OCI-LY3 (cell line): ENCODE results near the gene GRIK4.

ENCODE experiments used
- H2AFZ ChIP-seq: fragments of 200-600, 300-600 bp; shearing (Covaris generic); 2 replicates; pipeline ENCODE4 v1.6.0; 2014; ENCODE audit warnings: antibody characterized with exemption, low read depth, low read length
- H3K27ac ChIP-seq: fragments of 200-600, 300-600 bp; sonication (generic); 2 replicates; pipeline ENCODE4 v1.5.1; 2014; ENCODE audit warnings: mild to moderate bottlenecking, low read length, moderate library complexity, mixed read lengths
- H3K27me3 ChIP-seq: fragments of 200-600, 300-600 bp; sonication (generic); 2 replicates; pipeline ENCODE4 v1.6.1; 2014; ENCODE audit warnings: low read depth, low read length, mixed read lengths
- H3K36me3 ChIP-seq: fragments of 200-600, 300-600 bp; sonication (generic); replicated peaks from 2 replicates; pipeline ENCODE3; 2014; ENCODE audit warnings: low read depth, low read length, mixed read lengths
- H3K4me1 ChIP-seq: fragments of 300-600, 200-600 bp; sonication (generic); 2 replicates; pipeline ENCODE4 v1.6.1; 2014; ENCODE audit warnings: low read length, mixed read lengths
- H3K4me2 ChIP-seq: fragments of 200-600, 300-600 bp; sonication (generic); 2 replicates; pipeline ENCODE4 v1.6.1; 2014; ENCODE audit warnings: low read length, mixed read lengths
- H3K4me3 ChIP-seq: fragments of 300-600, 200-600 bp; sonication (generic); 2 replicates; pipeline ENCODE4 v1.5.1; 2014; ENCODE audit warnings: antibody characterized with exemption, mild to moderate bottlenecking, low read length, moderate library complexity
- H3K79me2 ChIP-seq: fragments of 300-600, 200-600 bp; shearing (Covaris generic); 2 replicates; pipeline ENCODE4 v1.6.1; 2014; ENCODE audit warnings: mild to moderate bottlenecking, low read length, mixed read lengths
- H3K9ac ChIP-seq: fragments of 300-600, 200-600 bp; shearing (Covaris generic); 2 replicates; pipeline ENCODE4 v1.6.0; 2014; ENCODE audit warnings: mild to moderate bottlenecking, low read length, moderate library complexity
- H3K9me3 ChIP-seq: fragments of 200-600, 300-600 bp; shearing (Covaris generic); 2 replicates; pipeline ENCODE4 v1.6.1; 2014; ENCODE audit warnings: low read length, mixed read lengths; ENCODE audit not compliant: insufficient read depth
- H4K20me1 ChIP-seq: fragments of 200-600, 300-600 bp; sonication (generic); 2 replicates; pipeline ENCODE4 v1.6.1; 2016; ENCODE audit warnings: low read length, mixed read lengths; ENCODE audit not compliant: insufficient read depth
- CTCF ChIP-seq: fragments of 200-600, 300-600 bp; sonication (generic); IDR thresholded peaks from 2 replicates; pipeline ENCODE4 v1.5.1; 2014; ENCODE audit warnings: antibody characterized with exemption, low read length, low read depth
- EZH2phosphoT487 ChIP-seq: fragments of 200-600 bp; shearing (Covaris generic); IDR thresholded peaks from 2 replicates; pipeline ENCODE4 v1.6.1; 2018; ENCODE audit warnings: antibody characterized with exemption, mixed run types, low read depth

GRIK4 gene

GRCh38 chr11:120713296-120713695 lies 201.7 kb downstream of the GRIK4 start:
- Histone ChIP-seq H3K4me1 (peaks cover 16% of the 10 kb centered on the region), H3K4me3 (no peak overlapping the region), H3K27me3 (peaks cover 63% of the 10 kb centered on the region), H3K27ac (no peak overlapping the region), H3K79me2 (no peaks in the 10 kb centered on the region), H4K20me1 (no peaks in the 10 kb centered on the region), H3K9me3 (no peaks in the 10 kb centered on the region), H3K9ac (no peak overlapping the region), H3K36me3 (no peaks in the 10 kb centered on the region), H3K4me2 (no peak overlapping the region), H2AFZ (no peak overlapping the region)
- TF ChIP-seq EZH2phosphoT487 (no peak), CTCF (no peak)

- Histone ChIP-seq H4K20me1 (no peaks in the 10 kb centered on the region), H2AFZ (no peak overlapping the region), H3K4me2 (no peak overlapping the region)
Observed at GRCh38 chr11:120714438-120714837, 202.9 kb downstream of the GRIK4 start.

GRCh38 chr11:120715239-120715638 lies 203.7 kb downstream of the GRIK4 start:
- TF ChIP-seq CTCF (peak; percentile 58), EZH2phosphoT487 (no peak)
- Histone ChIP-seq H2AFZ (peak overlapping the region; percentile 57), H3K4me1 (peaks cover 7% of the 10 kb centered on the region), H3K4me3 (peak overlapping the region; percentile 70), H3K27me3 (peaks cover 57% of the 10 kb centered on the region), H3K27ac (no peak overlapping the region), H3K9ac (peak overlapping the region; percentile 20; the same call in 1 of the 2 replicates), H3K4me2 (peak overlapping the region; percentile 67), H4K20me1 (no peaks in the 10 kb centered on the region), H3K79me2 (no peaks in the 10 kb centered on the region), H3K36me3 (no peaks in the 10 kb centered on the region), H3K9me3 (no peaks in the 10 kb centered on the region)

More at GRCh38 chr11:120714438-120714837, 202.9 kb downstream of the GRIK4 start:
- Histone ChIP-seq H3K27me3 (peaks cover 56% of the 10 kb centered on the region), H3K36me3 (no peaks in the 10 kb centered on the region), H3K4me1 (peaks cover 15% of the 10 kb centered on the region), H3K79me2 (no peaks in the 10 kb centered on the region), H3K9ac (no peak overlapping the region), H3K27ac (no peak overlapping the region), H3K9me3 (no peaks in the 10 kb centered on the region), H3K4me3 (no peak overlapping the region)
- TF ChIP-seq CTCF (no peak), EZH2phosphoT487 (no peak)

GRCh38 chr11:120717042-120717441 lies 205.5 kb downstream of the GRIK4 start:
- Histone ChIP-seq H3K4me1 (no peaks in the 10 kb centered on the region), H3K9me3 (no peaks in the 10 kb centered on the region), H3K36me3 (no peaks in the 10 kb centered on the region), H3K27ac (no peak overlapping the region), H3K27me3 (peaks cover 48% of the 10 kb centered on the region), H3K9ac (no peak overlapping the region), H3K4me3 (no peak overlapping the region), H3K4me2 (no peak overlapping the region), H2AFZ (no peak overlapping the region), H3K79me2 (no peaks in the 10 kb centered on the region), H4K20me1 (no peaks in the 10 kb centered on the region)
- TF ChIP-seq EZH2phosphoT487: no peak
- no peak for TF ChIP-seq CTCF
